SK-N-SH treated with all-trans-retinoic acid at 6 μM for 48 hours (cell line): ENCODE data around the gene VPS13D.

Experiments
- ATAC-seq: fragments of 200-7000 bp; cut with Tn5 transposase; 3 replicates; pipeline ENCODE4 v1.9.1; 2020; ENCODE audit warnings: mild to moderate bottlenecking, moderate library complexity
- ARNTL ChIP-seq: fragments of 450-650 bp; formaldehyde crosslinking; IDR thresholded peaks from 2 replicates; pipeline ENCODE4 v1.5.0; 2020; ENCODE audit warnings: low read depth, mild to moderate bottlenecking, moderate library complexity, borderline replicate concordance
- BACH2 ChIP-seq: fragments of 250-450 bp; sonication (Bioruptor Pico); IDR thresholded peaks from 2 replicates; pipeline ENCODE4 v1.9.0; 2021; ENCODE audit warnings: mild to moderate bottlenecking, borderline replicate concordance
- CREB5 ChIP-seq: fragments of 250-450 bp; sonication (Bioruptor Pico); IDR thresholded peaks from 2 replicates; pipeline ENCODE4 v1.5.1; 2020; ENCODE audit warnings: low read depth, mild to moderate bottlenecking, moderate library complexity
- CSDC2 ChIP-seq: fragments of 250-450 bp; sonication (Bioruptor Pico); IDR thresholded peaks from 2 replicates; pipeline ENCODE4 v1.5.0; 2020; ENCODE audit warnings: mild to moderate bottlenecking, moderate library complexity
- ESRRG ChIP-seq: fragments of 250-450 bp; sonication (Bioruptor Pico); IDR thresholded peaks from 2 replicates; pipeline ENCODE4 v1.6.1; 2021; ENCODE audit warnings: mild to moderate bottlenecking
- GLIS3 ChIP-seq: fragments of 250-450 bp; sonication (Bioruptor Pico); IDR thresholded peaks from 2 replicates; pipeline ENCODE4 v1.5.0; 2020; ENCODE audit warnings: mild to moderate bottlenecking, moderate library complexity
- ISL1 ChIP-seq: fragments of 250-450 bp; sonication (Bioruptor Pico); IDR thresholded peaks from 2 replicates; pipeline ENCODE4 v2.1.2; 2022; ENCODE audit warnings: mild to moderate bottlenecking, moderate library complexity
- OSR1 ChIP-seq: fragments of 250-450 bp; sonication (Bioruptor Pico); IDR thresholded peaks from 2 replicates; pipeline ENCODE4 v1.8.0; 2022; ENCODE audit warnings: moderate library complexity, mild to moderate bottlenecking, inconsistent platforms
- PATZ1 ChIP-seq: fragments of 250-450 bp; sonication (Bioruptor Pico); IDR thresholded peaks from 2 replicates; pipeline ENCODE4 v1.8.0; 2020; ENCODE audit warnings: mild to moderate bottlenecking, moderate library complexity, borderline replicate concordance
- PPARA ChIP-seq: fragments of 250-450 bp; sonication (Bioruptor Pico); IDR thresholded peaks from 2 replicates; pipeline ENCODE4 v1.5.0; 2020; ENCODE audit warnings: mild to moderate bottlenecking, borderline replicate concordance
- RARB ChIP-seq: fragments of 250-450 bp; sonication (Bioruptor Pico); IDR thresholded peaks from 2 replicates; pipeline ENCODE4 v1.8.0; 2021; ENCODE audit warnings: mild to moderate bottlenecking, moderate library complexity
- TCF4 ChIP-seq: fragments of 250-450 bp; sonication (Bioruptor Pico); IDR thresholded peaks from 2 replicates; pipeline ENCODE4 v1.8.0; 2021; ENCODE audit warnings: mild to moderate bottlenecking, moderate library complexity, borderline replicate concordance
- TOX ChIP-seq: fragments of 250-450 bp; sonication (Bioruptor Pico); IDR thresholded peaks from 2 replicates; pipeline ENCODE4 v1.8.0; 2021; ENCODE audit warnings: mild to moderate bottlenecking, moderate library complexity, borderline replicate concordance
- TSHZ2 ChIP-seq: fragments of 250-450 bp; sonication (Bioruptor Pico); IDR thresholded peaks from 2 replicates; pipeline ENCODE4 v1.5.0; 2020; ENCODE audit warnings: mild to moderate bottlenecking, moderate library complexity
- ZC3H10 ChIP-seq: fragments of 250-450 bp; sonication (Bioruptor Pico); IDR thresholded peaks from 2 replicates; pipeline ENCODE4 v1.5.1; 2021; ENCODE audit warnings: mild to moderate bottlenecking, moderate library complexity
- ZFP3 ChIP-seq: fragments of 250-450 bp; sonication (Bioruptor Pico); IDR thresholded peaks from 2 replicates; pipeline ENCODE4 v1.5.0; 2020; ENCODE audit warnings: mild to moderate bottlenecking, moderate library complexity
- ZFP30 ChIP-seq: fragments of 450-650 bp; formaldehyde crosslinking; IDR thresholded peaks from 2 replicates; pipeline ENCODE4 v1.5.0; 2022; ENCODE audit warnings: mild to moderate bottlenecking, moderate library complexity
- ZNF565 ChIP-seq: fragments of 450-650 bp; formaldehyde crosslinking; conservative IDR thresholded peaks from 2 replicates; pipeline ENCODE4 v1.5.0; 2020; ENCODE audit warnings: low read depth, mild to moderate bottlenecking, moderate library complexity
- ZNF70 ChIP-seq: fragments of 450-650 bp; formaldehyde crosslinking; IDR thresholded peaks from 2 replicates; pipeline ENCODE4 v1.5.0; 2020; ENCODE audit warnings: mild to moderate bottlenecking, moderate library complexity
- ZNF8 ChIP-seq: fragments of 450-650 bp; formaldehyde crosslinking; IDR thresholded peaks from 2 replicates; pipeline ENCODE4 v1.5.0; 2020; ENCODE audit warnings: mild to moderate bottlenecking, moderate library complexity
- TF ChIP-seq, protein P1 (sequence below): fragments of 250-450 bp; sonication (Bioruptor Pico); IDR thresholded peaks from 2 replicates; pipeline ENCODE4 v1.8.0; 2021; ENCODE audit warnings: low read depth, mild to moderate bottlenecking, moderate library complexity, borderline replicate concordance
- TF ChIP-seq, protein P2 (sequence below): fragments of 250-450 bp; sonication (Bioruptor Pico); IDR thresholded peaks from 2 replicates; pipeline ENCODE4 v1.5.1; 2021; ENCODE audit warnings: mild to moderate bottlenecking, moderate library complexity

VPS13D gene

GRCh38 chr1:12496154-12496961, 266.5 kb downstream of the VPS13D start (continued):
- TF ChIP-seq TSHZ2 (CRISPR knock-in tag), result peak; percentile 79; the same call in 1 of the 2 replicates
- TF ChIP-seq ARNTL (CRISPR knock-in tag), result no peak
- no peak for TF ChIP-seq TOX (CRISPR knock-in tag)
- TF ChIP-seq, protein P1, sequence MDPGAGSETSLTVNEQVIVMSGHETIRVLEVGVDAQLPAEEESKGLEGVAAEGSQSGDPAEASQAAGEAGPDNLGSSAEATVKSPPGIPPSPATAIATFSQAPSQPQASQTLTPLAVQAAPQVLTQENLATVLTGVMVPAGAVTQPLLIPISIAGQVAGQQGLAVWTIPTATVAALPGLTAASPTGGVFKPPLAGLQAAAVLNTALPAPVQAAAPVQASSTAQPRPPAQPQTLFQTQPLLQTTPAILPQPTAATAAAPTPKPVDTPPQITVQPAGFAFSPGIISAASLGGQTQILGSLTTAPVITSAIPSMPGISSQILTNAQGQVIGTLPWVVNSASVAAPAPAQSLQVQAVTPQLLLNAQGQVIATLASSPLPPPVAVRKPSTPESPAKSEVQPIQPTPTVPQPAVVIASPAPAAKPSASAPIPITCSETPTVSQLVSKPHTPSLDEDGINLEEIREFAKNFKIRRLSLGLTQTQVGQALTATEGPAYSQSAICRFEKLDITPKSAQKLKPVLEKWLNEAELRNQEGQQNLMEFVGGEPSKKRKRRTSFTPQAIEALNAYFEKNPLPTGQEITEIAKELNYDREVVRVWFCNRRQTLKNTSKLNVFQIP (CRISPR knock-in tag), result no peak
- TF ChIP-seq OSR1 (CRISPR knock-in tag), result no peak
- no peak for TF ChIP-seq ZNF565 (CRISPR knock-in tag)

GRCh38 chr1:12499539-12500240, 269.9 kb downstream of the VPS13D start:
- no peak for TF ChIP-seq TOX (CRISPR knock-in tag)
- TF ChIP-seq, protein P1 (CRISPR knock-in tag), result no peak
- no peak for TF ChIP-seq TCF4 (CRISPR knock-in tag)
- no peak for TF ChIP-seq ESRRG
- TF ChIP-seq ZNF70 (CRISPR knock-in tag), result no peak
- TF ChIP-seq ZFP30 (CRISPR knock-in tag), result no peak
- TF ChIP-seq CREB5 (CRISPR knock-in tag), result no peak
- no peak for TF ChIP-seq PATZ1 (CRISPR knock-in tag)
- no peak for TF ChIP-seq ZC3H10 (CRISPR knock-in tag)
- TF ChIP-seq GLIS3 (CRISPR knock-in tag), result no peak
- no peak for TF ChIP-seq CSDC2 (CRISPR knock-in tag)
- no peak for TF ChIP-seq ZFP3 (CRISPR knock-in tag)
- no peak for TF ChIP-seq RARB (CRISPR knock-in tag)
- TF ChIP-seq BACH2 (CRISPR knock-in tag), result no peak
- TF ChIP-seq ISL1, result no peak
- TF ChIP-seq ARNTL (CRISPR knock-in tag), result no peak

GRCh38 chr1:12501661-12502060, 271.8 kb downstream of the VPS13D start:
- peak; percentile 91 for ATAC-seq
- TF ChIP-seq, protein P2, sequence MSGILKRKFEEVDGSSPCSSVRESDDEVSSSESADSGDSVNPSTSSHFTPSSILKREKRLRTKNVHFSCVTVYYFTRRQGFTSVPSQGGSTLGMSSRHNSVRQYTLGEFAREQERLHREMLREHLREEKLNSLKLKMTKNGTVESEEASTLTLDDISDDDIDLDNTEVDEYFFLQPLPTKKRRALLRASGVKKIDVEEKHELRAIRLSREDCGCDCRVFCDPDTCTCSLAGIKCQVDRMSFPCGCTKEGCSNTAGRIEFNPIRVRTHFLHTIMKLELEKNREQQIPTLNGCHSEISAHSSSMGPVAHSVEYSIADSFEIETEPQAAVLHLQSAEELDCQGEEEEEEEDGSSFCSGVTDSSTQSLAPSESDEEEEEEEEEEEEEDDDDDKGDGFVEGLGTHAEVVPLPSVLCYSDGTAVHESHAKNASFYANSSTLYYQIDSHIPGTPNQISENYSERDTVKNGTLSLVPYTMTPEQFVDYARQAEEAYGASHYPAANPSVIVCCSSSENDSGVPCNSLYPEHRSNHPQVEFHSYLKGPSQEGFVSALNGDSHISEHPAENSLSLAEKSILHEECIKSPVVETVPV (CRISPR knock-in tag), result no peak
- no peak for TF ChIP-seq BACH2 (CRISPR knock-in tag)
- no peak for TF ChIP-seq ZC3H10 (CRISPR knock-in tag)
- TF ChIP-seq ISL1, result no peak
- TF ChIP-seq ZNF8, result no peak
- no peak for TF ChIP-seq TSHZ2 (CRISPR knock-in tag)
- no peak for TF ChIP-seq PPARA (CRISPR knock-in tag)

More at GRCh38 chr1:12499539-12500240, 269.9 kb downstream of the VPS13D start:
- ATAC-seq, result no peak
